Measurements from ENCODE around the gene GTF3C1. TPM values are rescaled to one million over a fixed set of nuclear protein-coding genes. Genes with fewer than 3 reads are reported as not detected.

The GTF3C1 gene
- total and polyA plus RNA-seq, 2 of the 13 experiments (the other 11 are each of a cell fraction or from before 2014, with no cell fraction given) = 29.2 to 72.7 TPM

- POLR2A ChIA-PET = no interaction called here
- Histone ChIP-seq H3K4me3 (replicated peaks in 1 of 3; ENCODE audit: insufficient read depth in 1 of 3, low read depth in 2 of 3, low read length in 3 of 3) (no peak overlapping the region), H3K79me2 (ENCODE audit: insufficient read depth, low read length) (no peaks in the 10 kb centered on the region), H2AFZ (ENCODE audit: low read length) (no peak overlapping the region), H3K9ac (ENCODE audit: insufficient read depth, low read depth, low read length) (no peak overlapping the region), H3K4me1 (ENCODE audit: insufficient read depth, low read length) (no peaks in the 10 kb centered on the region), H4K20me1 (ENCODE audit: insufficient read depth, low read length) (no peaks in the 10 kb centered on the region), H3K9me3 (ENCODE audit: low read length) (no peaks in the 10 kb centered on the region), H3K27ac (ENCODE audit: extremely low read length, insufficient read depth, low read length) (no peak overlapping the region), H3K27me3 (ENCODE audit: control insufficient read depth in 1 of 2, insufficient read depth in 2 of 2, low read length in 2 of 2) (no peaks in the 10 kb centered on the region; a peak in 1 of 5 replicates), H3K4me2 (ENCODE audit: low read depth, low read length) (no peak overlapping the region), H3K36me3 (replicated peaks in 1 of 2; ENCODE audit: control insufficient read depth in 1 of 2, insufficient read depth in 2 of 2, low read length in 2 of 2) (no peaks in the 10 kb centered on the region)
- in situ Hi-C loops (cut with HindIII; ENCODE audit: extremely low pct_ligation_motif_present, low pct_unique_long_range_greater_than_20kb) = no loop called here
- no TSS peak for BruUV-seq (replicated peaks)
- TF ChIP-seq GPN1 (CRISPR knock-in tag; IDR thresholded peaks at IDR 0.05; ENCODE audit: borderline replicate concordance) (no peak), THAP7 (CRISPR knock-in tag; IDR thresholded peaks at IDR 0.05) (no peak), BCL3 (CRISPR knock-in tag; IDR thresholded peaks at IDR 0.05) (no peak), PHB2 (IDR thresholded peaks at IDR 0.05; ENCODE audit: partially characterized antibody) (no peak), ZNF83 (CRISPR knock-in tag; IDR thresholded peaks at IDR 0.05; ENCODE audit: borderline replicate concordance) (no peak), ZNF281 (CRISPR knock-in tag; IDR thresholded peaks at IDR 0.05; ENCODE audit: borderline replicate concordance) (no peak), U2AF1 (optimal IDR thresholded peaks at IDR 0.05; ENCODE audit: low read depth, low read length) (no peak), FOXA1 (IDR thresholded peaks at IDR 0.05) (no peak), FOXA1 (CRISPR knock-in tag; IDR thresholded peaks at IDR 0.05) (no peak), ETV6 (CRISPR knock-in tag; conservative IDR thresholded peaks at IDR 0.05) (no peak), HDAC6 (IDR thresholded peaks at IDR 0.05; ENCODE audit: low read depth, low read length) (no peak), MBD4 (IDR thresholded peaks at IDR 0.05; ENCODE audit: borderline replicate concordance, low read length) (no peak), ZNF567 (CRISPR knock-in tag; IDR thresholded peaks at IDR 0.05; ENCODE audit: borderline replicate concordance) (no peak), ZNF607 (CRISPR knock-in tag; IDR thresholded peaks at IDR 0.05; ENCODE audit: borderline replicate concordance) (no peak), FOXP4 (CRISPR knock-in tag; IDR thresholded peaks at IDR 0.05) (no peak), MYNN (CRISPR knock-in tag; IDR thresholded peaks at IDR 0.05; ENCODE audit: low read depth) (no peak), STAG1 (CRISPR knock-in tag; IDR thresholded peaks at IDR 0.05) (no peak), MIER2 (CRISPR knock-in tag; IDR thresholded peaks at IDR 0.05) (no peak)
- DNase-seq (ENCODE audit: low spot score) (no peak), FAIRE-seq (no peak), ATAC-seq (no peak)
- WGBS (ENCODE audit: low lambda C conversion rate) = 60% methylated on average over 6 of the region's 6 CpGs
- CTCF ChIA-PET (ENCODE audit: low intra/inter-chr PET ratio, low total read pairs) = no interaction called here
- intact Hi-C loops (cut with micrococcal nuclease; ENCODE audit: unreplicated experiment) = no loop called here
Observed at GRCh38 chr16:27437946-27438345, 111.8 kb downstream of the GTF3C1 start.

Data from HepG2 (cell line).